22Rv1 (cell line): ENCODE measurements around the gene SEZ6L.

Experiments used
- H3K27ac ChIP-seq: fragments of 450-650 bp; 2 replicates; pipeline ENCODE4 v1.5.1; 2017
- CTCF ChIP-seq: fragments of 450-650 bp; IDR thresholded peaks from 2 replicates; pipeline ENCODE4 v1.5.1; 2017; ENCODE audit warnings: mild to moderate bottlenecking
- ZFX ChIP-seq: fragments of 450-650 bp; IDR thresholded peaks from 2 replicates; pipeline ENCODE4 v1.6.1; 2017; ENCODE audit warnings: antibody characterized with exemption, borderline replicate concordance

SEZ6L gene

GRCh38 chr22:26265281-26265680, 96.0 kb downstream of the SEZ6L start:
- TF ChIP-seq ZFX (no peak), CTCF (no peak)
- H3K27ac ChIP-seq = no peak overlapping the region

- no peak for TF ChIP-seq CTCF
- TF ChIP-seq ZFX = no peak
- H3K27ac ChIP-seq = no peak overlapping the region
Observed at GRCh38 chr22:26265909-26266308, 96.6 kb downstream of the SEZ6L start.

DNA sequence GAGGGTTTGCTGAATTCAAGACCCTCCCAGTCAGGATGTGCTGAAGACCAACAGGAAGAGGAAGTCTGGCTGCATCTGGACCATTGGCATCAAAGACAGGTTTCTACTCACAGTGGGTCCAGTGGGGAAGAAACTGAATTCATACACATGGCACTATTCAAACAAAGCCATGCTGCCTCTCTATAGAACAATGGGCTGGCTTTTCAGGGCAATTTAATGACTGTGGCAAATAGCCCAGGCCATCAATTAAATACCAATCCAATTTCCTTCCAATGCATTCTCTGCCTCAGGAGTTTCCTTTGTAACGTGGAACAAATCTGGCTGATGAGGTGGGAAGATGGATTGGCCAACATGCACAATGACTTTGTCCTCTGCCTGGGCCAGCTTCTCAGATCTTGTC, 98.6 kb downstream of the SEZ6L start:
- no peak overlapping the region for H3K27ac ChIP-seq
- no peak for TF ChIP-seq CTCF
- no peak for TF ChIP-seq ZFX

- TF ChIP-seq CTCF (no peak), ZFX (no peak)
- no peak overlapping the region for H3K27ac ChIP-seq
Observed at GRCh38 chr22:26269572-26269971, 100.3 kb downstream of the SEZ6L start.

- H3K27ac ChIP-seq = no peak overlapping the region
- TF ChIP-seq ZFX = no peak
Observed at GRCh38 chr22:26271427-26271826, 102.2 kb downstream of the SEZ6L start.

DNA sequence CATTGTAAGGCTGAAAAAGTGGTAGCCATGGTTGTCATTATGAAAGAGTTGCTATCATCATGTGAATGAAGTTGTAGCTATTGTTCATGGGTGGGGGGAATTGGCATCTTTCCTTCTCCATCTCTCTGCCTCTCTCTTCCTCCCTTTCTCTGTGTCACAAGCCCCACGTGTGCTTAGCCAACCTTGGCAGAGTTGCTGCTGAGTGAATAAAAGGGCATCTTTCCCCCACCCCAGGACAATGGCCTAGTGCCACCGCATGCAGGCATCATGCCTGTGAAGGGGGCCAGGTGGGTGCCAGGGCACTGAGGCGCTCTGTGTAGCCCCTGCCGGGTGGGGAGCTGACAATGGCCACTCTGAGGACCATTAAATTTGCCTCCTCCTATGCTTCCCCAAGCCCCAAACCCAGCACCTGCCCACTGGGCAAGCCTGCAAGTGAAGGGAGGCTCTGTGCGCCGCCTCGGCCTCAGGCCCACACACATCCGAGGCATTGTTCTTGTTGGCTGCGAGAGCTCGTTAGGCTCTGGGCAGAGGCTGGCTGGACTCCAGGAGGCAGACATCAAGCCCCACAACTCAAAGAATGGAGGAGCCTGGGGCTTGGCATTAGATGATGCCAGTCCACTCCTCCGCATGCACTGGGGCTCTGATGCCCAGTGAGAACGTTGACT, 103.9 kb downstream of the SEZ6L start:
- no peak for TF ChIP-seq CTCF
- TF ChIP-seq ZFX = no peak
- H3K27ac ChIP-seq = no peak overlapping the region

- no peak overlapping the region for H3K27ac ChIP-seq
- no peak for TF ChIP-seq CTCF
- TF ChIP-seq ZFX = no peak
Observed at GRCh38 chr22:26276529-26277160, 107.4 kb downstream of the SEZ6L start.
